Measurements from ENCODE around the gene LMAN1.

DNA sequence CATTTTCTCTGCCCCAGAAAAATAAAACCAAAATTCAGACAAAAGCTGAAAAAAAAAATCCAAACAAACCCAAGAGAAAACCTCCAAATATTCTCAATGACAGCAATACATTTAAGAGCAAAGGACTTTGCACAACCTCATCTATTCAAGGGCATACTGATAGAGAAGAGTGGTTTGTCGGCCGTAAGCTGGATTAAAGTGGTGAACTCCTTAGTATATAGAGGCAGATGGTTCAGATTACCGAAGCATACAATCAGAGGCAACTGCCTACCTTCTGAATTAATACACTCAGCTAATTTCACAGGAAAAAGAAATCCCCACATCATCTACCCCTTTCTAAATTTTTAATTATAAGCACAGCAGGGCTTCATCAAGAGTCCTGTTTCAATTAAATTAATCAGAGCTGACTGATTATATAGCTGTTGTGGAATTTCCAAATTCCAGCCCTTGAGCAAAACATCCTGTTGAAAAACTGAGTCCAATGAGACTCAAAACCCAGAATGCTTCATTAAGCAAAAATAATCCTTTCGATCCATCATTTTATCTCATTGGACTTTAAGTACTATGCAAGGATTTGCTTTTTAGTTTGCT, 40.5 kb downstream of the LMAN1 start, which contains the start of gene CPLX4:
- TF ChIP-seq POLR2AphosphoS5 (IDR thresholded peaks at IDR 0.05) (no peak), CTCF (IDR thresholded peaks at IDR 0.05) (no peak), POLR2A (IDR thresholded peaks at IDR 0.05) (no peak)
